ENCODE data around the gene KLHL26. TPM values are rescaled to one million over a fixed set of nuclear protein-coding genes. Genes with fewer than 3 reads are reported as not detected.

The KLHL26 gene
- polyA plus RNA-seq, 1 donor (not counting 4 experiments of a cell fraction or from before 2014, with no cell fraction given): 0.68 TPM

- Histone ChIP-seq H3K9me3 (ENCODE audit: control insufficient read depth, low read depth, low read length) (no peaks in the 10 kb centered on the region), H3K4me3 (ENCODE audit: control insufficient read depth in 2 of 3, extremely low read depth in 1 of 3, insufficient read depth in 2 of 3, low read depth in 1 of 3, low read length in 3 of 3) (no peak overlapping the region), H2AFZ (ENCODE audit: control insufficient read depth, low read length) (no peak overlapping the region), H3K9me1 (ENCODE audit: control insufficient read depth, extremely low read depth, insufficient read depth, low read length) (no peaks in the 10 kb centered on the region), H4K20me1 (ENCODE audit: control insufficient read depth, extremely low read depth, insufficient read depth, low read length) (no peaks in the 10 kb centered on the region), H3K4me1 (ENCODE audit: control insufficient read depth, extremely low read depth, insufficient read depth, low read length) (peaks cover 8% of the 10 kb centered on the region), H3K27ac (ENCODE audit: control insufficient read depth, insufficient read depth, low read length) (no peak overlapping the region), H3K36me3 (ENCODE audit: control insufficient read depth in 2 of 2, extremely low read depth in 1 of 2, insufficient read depth in 2 of 2, low read length in 2 of 2) (no peaks in the 10 kb centered on the region), H3K4me2 (ENCODE audit: control insufficient read depth, extremely low read depth, insufficient read depth, low read depth, low read length) (no peak overlapping the region), H3K9ac (ENCODE audit: control insufficient read depth, extremely low read depth, insufficient read depth, low read length) (no peak overlapping the region), H3K27me3 (ENCODE audit: control insufficient read depth, extremely low read depth, insufficient read depth, low read length) (peaks cover 44% of the 10 kb centered on the region), H3K79me2 (ENCODE audit: control insufficient read depth, insufficient read depth, low read length) (no peaks in the 10 kb centered on the region)
- no peak for FAIRE-seq
- no peak for TF ChIP-seq EZH2 (IDR thresholded peaks at IDR 0.05; ENCODE audit: low read length)
- TF ChIP-seq, protein P1, sequence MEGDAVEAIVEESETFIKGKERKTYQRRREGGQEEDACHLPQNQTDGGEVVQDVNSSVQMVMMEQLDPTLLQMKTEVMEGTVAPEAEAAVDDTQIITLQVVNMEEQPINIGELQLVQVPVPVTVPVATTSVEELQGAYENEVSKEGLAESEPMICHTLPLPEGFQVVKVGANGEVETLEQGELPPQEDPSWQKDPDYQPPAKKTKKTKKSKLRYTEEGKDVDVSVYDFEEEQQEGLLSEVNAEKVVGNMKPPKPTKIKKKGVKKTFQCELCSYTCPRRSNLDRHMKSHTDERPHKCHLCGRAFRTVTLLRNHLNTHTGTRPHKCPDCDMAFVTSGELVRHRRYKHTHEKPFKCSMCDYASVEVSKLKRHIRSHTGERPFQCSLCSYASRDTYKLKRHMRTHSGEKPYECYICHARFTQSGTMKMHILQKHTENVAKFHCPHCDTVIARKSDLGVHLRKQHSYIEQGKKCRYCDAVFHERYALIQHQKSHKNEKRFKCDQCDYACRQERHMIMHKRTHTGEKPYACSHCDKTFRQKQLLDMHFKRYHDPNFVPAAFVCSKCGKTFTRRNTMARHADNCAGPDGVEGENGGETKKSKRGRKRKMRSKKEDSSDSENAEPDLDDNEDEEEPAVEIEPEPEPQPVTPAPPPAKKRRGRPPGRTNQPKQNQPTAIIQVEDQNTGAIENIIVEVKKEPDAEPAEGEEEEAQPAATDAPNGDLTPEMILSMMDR (optimal IDR thresholded peaks at IDR 0.05 in 1 of 3, IDR thresholded peaks at IDR 0.05 in 1 of 3, conservative IDR thresholded peaks at IDR 0.05 in 1 of 3; ENCODE audit: extremely low read depth in 1 of 3, insufficient read depth in 2 of 3, low read length in 3 of 3): no peak
- dilution Hi-C loops (cut with MboI; ENCODE audit: extremely low pct_ligation_motif_present, low sequenced_read_pairs): no loop called here
- DNase-seq (ENCODE audit: low read depth, low spot score): no peak
These were observed 32.0 kb upstream of the KLHL26 start for GRCh38 chr19:18604820-18605159.

DNA sequence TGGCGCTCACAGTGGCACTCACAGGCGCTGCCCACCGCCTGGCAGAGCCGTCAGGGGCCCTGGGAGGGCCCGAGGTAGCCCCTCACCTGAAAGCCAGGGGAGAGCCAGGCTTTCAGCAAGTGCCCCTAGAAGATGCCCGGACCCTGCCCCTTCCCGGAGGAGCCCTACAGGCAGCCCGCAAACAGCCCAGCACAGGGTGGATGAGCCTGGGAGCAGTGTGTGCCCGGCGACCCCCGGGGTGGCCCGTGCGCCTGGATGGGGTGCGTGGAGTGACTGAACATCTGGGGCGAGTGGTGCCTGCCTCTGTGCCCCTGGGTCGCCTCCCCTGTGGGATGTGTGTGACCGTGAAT lies 31.7 kb upstream of the KLHL26 start:
- dilution Hi-C loops (cut with MboI; ENCODE audit: extremely low pct_ligation_motif_present, low sequenced_read_pairs): no loop called here

More for the DNA sequence above, 31.7 kb upstream of the KLHL26 start:
- Histone ChIP-seq H3K27ac (ENCODE audit: control insufficient read depth, insufficient read depth, low read length) (no peak overlapping the region), H4K20me1 (ENCODE audit: control insufficient read depth, extremely low read depth, insufficient read depth, low read length) (no peaks in the 10 kb centered on the region), H3K9me3 (ENCODE audit: control insufficient read depth, low read depth, low read length) (no peaks in the 10 kb centered on the region), H3K79me2 (ENCODE audit: control insufficient read depth, insufficient read depth, low read length) (no peaks in the 10 kb centered on the region), H3K4me2 (ENCODE audit: control insufficient read depth, extremely low read depth, insufficient read depth, low read depth, low read length) (no peak overlapping the region), H3K4me3 (ENCODE audit: control insufficient read depth in 2 of 3, extremely low read depth in 1 of 3, insufficient read depth in 2 of 3, low read depth in 1 of 3, low read length in 3 of 3) (no peak overlapping the region), H3K36me3 (ENCODE audit: control insufficient read depth in 2 of 2, extremely low read depth in 1 of 2, insufficient read depth in 2 of 2, low read length in 2 of 2) (no peaks in the 10 kb centered on the region), H3K9ac (ENCODE audit: control insufficient read depth, extremely low read depth, insufficient read depth, low read length) (no peak overlapping the region), H3K4me1 (ENCODE audit: control insufficient read depth, extremely low read depth, insufficient read depth, low read length) (peaks cover 8% of the 10 kb centered on the region), H3K27me3 (ENCODE audit: control insufficient read depth, extremely low read depth, insufficient read depth, low read length) (peaks cover 48% of the 10 kb centered on the region), H3K9me1 (ENCODE audit: control insufficient read depth, extremely low read depth, insufficient read depth, low read length) (no peaks in the 10 kb centered on the region), H2AFZ (ENCODE audit: control insufficient read depth, low read length) (no peak overlapping the region)
- TF ChIP-seq, protein P1 (optimal IDR thresholded peaks at IDR 0.05 in 1 of 3, IDR thresholded peaks at IDR 0.05 in 1 of 3, conservative IDR thresholded peaks at IDR 0.05 in 1 of 3; ENCODE audit: extremely low read depth in 1 of 3, insufficient read depth in 2 of 3, low read length in 3 of 3): no peak
- TF ChIP-seq EZH2 (IDR thresholded peaks at IDR 0.05; ENCODE audit: low read length): no peak
- no peak for FAIRE-seq
- DNase-seq (ENCODE audit: low read depth, low spot score): no peak
